ENCODE measurements around the gene PHOX2B.
A peak's percentile ranks its signal among the peaks of the same experiment; 100 is the strongest.

The PHOX2B gene

DNA sequence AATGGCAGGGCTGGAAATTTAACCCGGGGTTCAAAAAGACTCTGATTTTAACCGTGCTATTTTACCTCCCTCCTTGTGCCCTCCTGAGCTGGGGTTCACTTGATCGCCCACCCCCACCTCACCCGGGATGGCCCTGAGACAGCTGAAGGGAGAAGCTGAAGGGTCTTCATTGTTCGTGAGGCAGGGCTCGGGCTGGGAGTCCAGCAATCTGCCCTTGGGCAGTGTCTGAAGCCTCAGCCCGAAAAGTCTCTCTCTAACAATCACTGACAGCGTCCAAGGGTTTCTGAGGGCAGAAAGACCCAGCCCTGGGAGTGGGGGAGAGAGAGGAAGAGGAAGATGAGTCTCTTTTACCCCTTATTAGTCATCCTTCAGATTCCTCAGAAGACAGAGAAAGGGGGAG is 39.4 kb upstream of the PHOX2B start:
- H3K4me3 ChIP-seq (ENCODE audit: low read length), result no peak overlapping the region
- TF ChIP-seq, protein P1, sequence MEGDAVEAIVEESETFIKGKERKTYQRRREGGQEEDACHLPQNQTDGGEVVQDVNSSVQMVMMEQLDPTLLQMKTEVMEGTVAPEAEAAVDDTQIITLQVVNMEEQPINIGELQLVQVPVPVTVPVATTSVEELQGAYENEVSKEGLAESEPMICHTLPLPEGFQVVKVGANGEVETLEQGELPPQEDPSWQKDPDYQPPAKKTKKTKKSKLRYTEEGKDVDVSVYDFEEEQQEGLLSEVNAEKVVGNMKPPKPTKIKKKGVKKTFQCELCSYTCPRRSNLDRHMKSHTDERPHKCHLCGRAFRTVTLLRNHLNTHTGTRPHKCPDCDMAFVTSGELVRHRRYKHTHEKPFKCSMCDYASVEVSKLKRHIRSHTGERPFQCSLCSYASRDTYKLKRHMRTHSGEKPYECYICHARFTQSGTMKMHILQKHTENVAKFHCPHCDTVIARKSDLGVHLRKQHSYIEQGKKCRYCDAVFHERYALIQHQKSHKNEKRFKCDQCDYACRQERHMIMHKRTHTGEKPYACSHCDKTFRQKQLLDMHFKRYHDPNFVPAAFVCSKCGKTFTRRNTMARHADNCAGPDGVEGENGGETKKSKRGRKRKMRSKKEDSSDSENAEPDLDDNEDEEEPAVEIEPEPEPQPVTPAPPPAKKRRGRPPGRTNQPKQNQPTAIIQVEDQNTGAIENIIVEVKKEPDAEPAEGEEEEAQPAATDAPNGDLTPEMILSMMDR (IDR thresholded peaks at IDR 0.05; ENCODE audit: insufficient read depth, low read depth, low read length, missing control alignments), result no peak
- no peak for DNase-seq (ENCODE audit: low read depth)

DNA sequence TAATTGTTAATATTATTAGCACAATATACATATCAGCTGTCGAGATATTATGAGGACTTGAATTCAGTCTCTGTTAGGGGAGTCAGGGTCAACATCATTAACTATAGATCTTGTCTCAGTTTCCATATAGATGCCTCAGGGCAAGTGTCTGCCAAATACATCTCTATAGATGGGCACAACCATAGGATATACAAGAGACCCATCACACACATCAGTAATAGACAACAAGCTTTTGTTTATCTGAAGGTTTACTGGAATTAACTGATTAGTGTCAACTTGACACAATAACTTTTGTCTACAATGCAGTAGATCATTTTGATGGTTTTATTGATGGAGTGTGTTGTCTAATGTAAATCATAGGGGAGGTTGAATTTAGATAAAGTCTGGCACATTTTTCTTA is 37.1 kb upstream of the PHOX2B start:
- TF ChIP-seq, protein P1 (IDR thresholded peaks at IDR 0.05; ENCODE audit: insufficient read depth, low read depth, low read length, missing control alignments), result no peak
- no peak overlapping the region for H3K4me3 ChIP-seq (ENCODE audit: low read length)
- no peak for DNase-seq (ENCODE audit: low read depth)

DNA sequence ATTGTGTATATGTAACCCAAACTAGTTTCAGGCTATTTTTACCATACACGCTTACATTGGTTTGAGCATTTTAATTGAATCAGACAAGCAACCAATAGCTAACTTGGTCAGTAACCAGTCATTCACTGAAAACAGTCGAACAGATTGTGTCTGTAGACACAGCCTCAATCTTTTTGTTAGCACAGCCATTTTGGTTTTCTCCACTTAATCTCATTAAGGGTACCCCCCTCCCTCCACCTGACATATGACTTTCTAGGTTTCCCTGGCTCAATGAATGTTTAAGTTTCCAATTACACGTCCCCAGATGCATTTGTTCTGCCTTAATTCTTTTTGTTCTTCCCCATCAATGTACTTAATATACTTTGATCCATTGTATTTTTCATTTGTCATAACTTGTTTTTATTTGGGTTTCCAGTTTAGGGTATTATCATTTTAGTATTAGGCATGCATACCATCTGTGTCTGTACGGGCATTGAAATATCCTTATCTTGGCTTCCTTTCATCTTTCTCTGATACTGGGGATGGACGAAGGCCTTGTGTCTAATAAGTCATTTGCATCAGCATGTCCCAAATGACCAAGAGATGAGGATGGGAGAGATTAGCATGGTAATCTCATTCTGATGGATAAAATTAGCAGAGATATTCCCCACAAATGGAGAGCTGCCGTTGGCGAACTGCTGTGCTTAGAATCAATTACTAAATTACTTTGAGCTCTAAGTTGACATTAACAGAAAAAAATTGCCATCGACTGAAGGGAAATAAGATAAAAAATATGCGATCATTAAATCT is 35.9 kb upstream of the PHOX2B start:
- TF ChIP-seq, protein P1 (IDR thresholded peaks at IDR 0.05; ENCODE audit: insufficient read depth, low read depth, low read length, missing control alignments), result no peak
- no peak for DNase-seq (ENCODE audit: low read depth)

DNA sequence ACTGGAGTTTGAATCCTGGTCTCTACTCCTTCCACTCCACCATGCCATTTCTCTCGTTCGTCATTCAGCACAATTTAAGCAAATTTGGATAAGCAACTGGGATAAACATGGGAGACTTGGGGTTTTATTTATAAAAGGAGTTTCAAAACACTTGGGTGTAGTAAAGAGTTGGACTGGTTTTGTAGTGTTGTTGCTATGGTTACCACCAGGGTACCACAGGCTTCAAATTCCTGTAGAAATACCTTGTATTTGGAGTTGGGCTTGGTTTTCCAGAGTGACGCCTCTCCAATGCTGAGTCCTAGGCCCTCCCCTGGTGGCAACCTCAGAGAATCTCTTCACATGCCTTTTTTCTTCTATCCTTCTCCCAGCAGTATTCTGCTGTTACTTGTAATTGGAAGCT is 27.9 kb upstream of the PHOX2B start:
- no peak for DNase-seq (ENCODE audit: low read depth)
- TF ChIP-seq, protein P1 (IDR thresholded peaks at IDR 0.05; ENCODE audit: insufficient read depth, low read depth, low read length, missing control alignments), result no peak
- H3K4me3 ChIP-seq (ENCODE audit: low read length), result no peak overlapping the region

More for the DNA sequence above, 35.9 kb upstream of the PHOX2B start:
- H3K4me3 ChIP-seq (ENCODE audit: low read length), result no peak overlapping the region

DNA sequence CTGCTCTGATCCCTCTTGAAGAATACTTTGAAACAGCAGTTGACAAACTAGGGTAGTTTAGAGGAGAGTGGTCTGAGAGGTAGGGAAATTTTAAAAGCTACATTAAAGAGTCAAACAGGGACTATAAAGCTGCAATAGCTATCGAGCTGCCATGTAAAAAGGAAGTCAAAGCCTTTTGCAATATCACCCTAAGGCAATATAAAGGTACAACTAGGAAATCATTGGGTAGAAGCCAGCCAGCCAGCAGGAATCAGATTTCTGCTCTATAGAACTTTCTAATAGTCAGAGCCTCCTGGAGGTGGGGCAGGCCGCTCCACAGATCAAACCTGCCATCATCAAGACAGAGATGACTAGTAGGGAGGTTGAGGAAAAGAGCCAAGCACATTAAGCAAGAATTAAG is 15.2 kb upstream of the PHOX2B start:
- no peak overlapping the region for H3K4me3 ChIP-seq (ENCODE audit: low read length)
- TF ChIP-seq, protein P1 (IDR thresholded peaks at IDR 0.05; ENCODE audit: insufficient read depth, low read depth, low read length, missing control alignments), result no peak
- DNase-seq (ENCODE audit: low read depth), result peak; percentile 67

DNA sequence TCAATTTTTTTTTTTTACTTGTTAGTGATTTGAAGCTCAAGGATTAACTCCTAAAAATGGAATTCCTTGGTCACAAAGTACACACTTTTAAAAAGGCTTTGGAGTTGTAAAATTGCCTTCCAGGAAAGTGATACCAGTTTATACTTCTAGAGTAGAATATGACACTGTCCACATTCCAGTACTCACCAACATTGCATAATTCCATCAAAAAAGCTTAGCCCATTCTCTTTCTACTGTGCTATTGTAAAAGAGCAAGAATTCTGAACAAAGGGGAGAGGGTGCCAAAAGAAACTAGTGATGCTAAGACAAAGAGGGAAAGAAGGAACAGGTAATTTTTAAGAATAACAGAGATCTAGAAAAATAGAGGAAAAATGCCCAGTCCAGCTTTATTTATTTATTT is 10.4 kb upstream of the PHOX2B start:
- TF ChIP-seq, protein P1 (IDR thresholded peaks at IDR 0.05; ENCODE audit: insufficient read depth, low read depth, low read length, missing control alignments), result no peak
- DNase-seq (ENCODE audit: low read depth), result no peak
- no peak overlapping the region for H3K4me3 ChIP-seq (ENCODE audit: low read length)

All from epithelial cell of esophagus (primary cell).